ENCODE data around the gene DKK1. TPM values are rescaled to one million over a fixed set of nuclear protein-coding genes. Genes with fewer than 3 reads are reported as not detected.

Gene DKK1
- 17.5 and 90.9 TPM in 2 replicates for total RNA-seq

GRCh38 chr10:52313933-52314821, at the start of gene DKK1:
TSS of gene DKK1 (plus strand) at chr10:52314281. CDS start at chr10:52314435, 154 bp downstream.

Measured in articular chondrocyte of knee joint (primary cell).